Measurements from ENCODE around the gene OR5L2.
"Not testable (repeated sequence)": the region's sequence is repeated elsewhere in the genome, so short reads cannot be mapped to it uniquely, and the experiment has no call there.

Gene OR5L2

DNA sequence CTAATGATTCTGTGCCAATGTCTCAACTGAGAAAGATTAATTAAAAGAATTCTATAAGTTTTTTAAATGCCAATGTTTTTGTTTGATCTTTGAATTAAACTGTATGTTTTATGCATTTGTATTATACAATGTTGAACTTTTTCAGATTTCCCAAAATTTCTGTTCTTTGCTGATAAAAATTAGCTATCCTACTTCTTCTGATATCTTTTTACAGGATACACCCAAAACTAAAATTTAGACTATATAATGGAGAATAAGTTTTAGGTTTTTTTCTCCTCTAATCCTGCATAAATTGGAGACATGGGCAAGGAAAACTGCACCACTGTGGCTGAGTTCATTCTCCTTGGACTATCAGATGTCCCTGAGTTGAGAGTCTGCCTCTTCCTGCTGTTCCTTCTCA is at the start of gene OR5L2:
Gene OR5L2 (plus strand): TSS at position 301 of the 400 bp plus-strand sequence. CDS start 0 bp downstream, at position 301.
- no peak for FAIRE-seq

GRCh38 chr11:55791606-55792005 is 35.4 kb upstream of the OR5L2 start:
- no peak for FAIRE-seq

DNA sequence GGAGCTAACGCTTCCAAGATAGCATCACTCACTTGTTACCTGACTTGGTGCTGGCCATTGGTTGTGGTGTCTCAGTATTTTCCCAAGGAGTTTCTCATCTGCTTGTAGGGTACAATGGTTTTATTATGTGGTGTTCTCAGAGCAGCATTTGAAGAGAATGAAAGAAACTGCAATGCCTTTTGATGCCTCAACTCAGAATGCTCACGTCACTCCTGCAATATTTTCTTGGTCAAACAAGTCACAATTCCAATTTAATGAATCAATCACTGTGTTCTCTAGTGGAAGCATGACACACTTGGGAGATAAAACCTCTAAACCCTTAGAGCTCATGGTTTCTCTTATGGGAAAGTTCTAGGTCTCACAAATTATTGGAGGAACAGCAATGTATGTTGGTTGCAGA is 33.7 kb upstream of the OR5L2 start:
- no peak for FAIRE-seq

DNA sequence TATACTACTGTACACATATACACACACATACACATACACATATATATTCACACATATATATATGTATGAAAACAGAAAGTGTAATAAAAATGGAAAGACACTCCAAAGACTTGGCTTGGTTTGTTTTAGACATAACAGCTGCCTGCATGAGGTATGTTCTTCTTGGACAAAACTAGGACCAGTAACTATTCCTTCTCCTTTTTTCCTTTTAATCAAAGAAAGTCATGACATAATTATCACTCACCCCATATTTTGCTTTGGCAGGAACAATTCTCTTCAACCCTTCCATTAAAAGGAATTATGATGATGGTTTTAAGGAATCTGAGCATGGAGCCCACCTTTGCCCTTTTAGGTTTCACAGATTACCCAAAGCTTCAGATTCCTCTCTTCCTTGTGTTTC is 31.8 kb upstream of the OR5L2 start, which contains the start of gene OR5D14:
Gene OR5D14 (plus strand): TSS at position 301 of the 400 bp plus-strand sequence. CDS start 0 bp downstream, at position 301.
- FAIRE-seq, result no peak

GRCh38 chr11:55806248-55806647 is 20.8 kb upstream of the OR5L2 start:
- FAIRE-seq, result no peak

- no peak for FAIRE-seq
Measured at GRCh38 chr11:55811067-55811466, 16.0 kb upstream of the OR5L2 start, which contains the start of gene OR5L1. TSS of gene OR5L1 (plus strand) at chr11:55811367. CDS start at chr11:55811467, 100 bp downstream.

- no peak for FAIRE-seq
Measured at GRCh38 chr11:55819330-55819729, 7.7 kb upstream of the OR5L2 start, which contains the start of gene OR5D18. TSS of gene OR5D18 (plus strand) at chr11:55819630. CDS start at chr11:55819630, 0 bp downstream.

- no peak for FAIRE-seq
Measured at GRCh38 chr11:55838452-55838851, 11.4 kb downstream of the OR5L2 start, which contains the start of gene OR5D16. TSS of gene OR5D16 (plus strand) at chr11:55838752. CDS start at chr11:55838752, 0 bp downstream.

- no peak for FAIRE-seq
Measured at GRCh38 chr11:55847453-55847852, 20.4 kb downstream of the OR5L2 start.

GRCh38 chr11:55849037-55849436 is 22.0 kb downstream of the OR5L2 start:
- no peak for FAIRE-seq

DNA sequence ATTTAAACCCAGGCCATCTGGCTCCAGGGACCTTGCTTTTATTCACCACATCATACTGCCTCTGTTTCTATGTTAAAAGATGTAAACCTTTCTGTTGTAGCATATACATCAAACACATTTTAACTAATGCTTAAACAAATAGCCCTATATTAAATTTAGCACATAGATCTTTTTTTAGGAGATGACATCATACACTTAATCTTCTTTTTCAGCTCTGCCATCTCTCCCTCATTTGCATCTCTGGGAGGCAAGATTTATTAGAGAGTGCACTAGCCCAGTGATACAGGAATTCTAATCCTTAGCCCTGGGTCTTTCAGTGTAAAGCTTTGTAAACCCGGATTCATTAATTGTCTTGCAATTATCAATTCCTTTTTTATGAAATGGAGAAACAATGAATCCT is 25.1 kb downstream of the OR5L2 start:
- FAIRE-seq, result no peak

GRCh38 chr11:55854704-55855103 is 27.7 kb downstream of the OR5L2 start:
- no peak for FAIRE-seq

DNA sequence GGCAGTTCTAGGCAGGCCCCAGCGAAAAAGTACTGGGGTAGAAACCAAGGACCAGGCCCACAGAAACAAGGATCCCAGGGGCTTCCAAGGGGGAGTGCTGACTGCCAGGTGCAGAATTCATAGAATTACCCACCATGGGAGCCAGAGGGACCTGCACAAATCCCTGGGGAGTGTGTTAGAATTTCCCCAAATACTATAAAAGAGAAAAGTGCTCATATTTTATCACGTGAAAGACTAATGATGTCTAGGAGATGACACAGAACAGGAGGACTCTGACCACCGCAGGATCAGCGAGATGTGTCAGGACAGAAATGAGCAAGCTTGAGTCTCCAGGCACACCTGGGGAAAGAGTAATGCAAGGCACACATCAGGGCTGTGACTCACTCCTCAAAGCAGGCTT is 40.3 kb downstream of the OR5L2 start:
- not testable (repeated sequence) for FAIRE-seq

- FAIRE-seq, result not testable (repeated sequence)
Measured at GRCh38 chr11:55872731-55873130, 45.7 kb downstream of the OR5L2 start.

GRCh38 chr11:55873146-55873545 is 46.1 kb downstream of the OR5L2 start:
- not testable (repeated sequence) for FAIRE-seq
